ENCODE results near the gene ALOXE3.

Gene ALOXE3

GRCh38 chr17:8056976-8057625, 61.2 kb downstream of the ALOXE3 start:
- Histone ChIP-seq H3K4me3 (no peak overlapping the region), H3K27me3 (ENCODE audit: low read depth) (peaks cover 6% of the 10 kb centered on the region; the same call in 1 of the 2 replicates), H3K4me1 (peaks cover 10% of the 10 kb centered on the region), H3K9me3 (no peaks in the 10 kb centered on the region), H3K36me3 (replicated peaks) (no peaks in the 10 kb centered on the region)
- DNase-seq (ENCODE audit: low spot score in 2 of 2): no peak
- in situ Hi-C loops (cut with MboI; ENCODE audit: low sequenced_read_pairs): loop anchor here (5.0 to 25.0 kb wide), 2 partner anchors 140 to 680 kb away; partner anchors contain the start of genes CCDC42 and RNF227

DNA sequence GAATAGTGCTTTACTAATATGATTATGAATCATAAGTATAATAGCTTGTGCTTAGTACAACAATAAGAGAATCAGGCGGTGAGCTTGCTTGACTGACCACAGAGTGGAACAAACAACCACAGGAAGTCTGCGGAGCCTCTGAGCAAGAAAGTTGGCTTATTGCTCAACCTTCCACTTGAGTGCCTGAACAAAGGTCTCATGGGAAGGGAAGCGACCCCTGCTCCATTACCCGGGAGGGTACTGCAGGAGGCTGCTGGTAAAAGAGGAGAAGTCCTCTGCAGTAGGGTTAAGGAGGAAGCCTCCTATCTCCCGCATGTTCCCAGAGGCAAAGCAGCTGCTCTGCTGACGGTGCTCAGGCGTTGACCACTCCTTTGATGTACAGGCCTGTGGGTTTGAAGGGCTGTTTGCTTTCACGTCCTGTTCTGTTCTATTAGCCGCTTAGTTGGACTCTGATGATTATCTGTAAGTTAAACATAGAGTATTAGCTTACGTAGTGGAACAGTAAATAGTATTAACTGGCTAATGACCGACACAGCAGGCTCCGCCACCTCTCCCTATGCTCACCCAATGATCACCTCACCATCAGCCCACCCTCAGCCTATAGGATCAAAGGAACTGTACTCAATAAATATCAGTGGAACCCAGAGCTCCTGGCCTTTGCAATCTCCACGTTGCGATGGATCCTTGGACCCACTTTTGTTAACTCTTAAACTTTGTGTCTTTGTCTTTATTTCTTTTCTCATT, 61.9 kb downstream of the ALOXE3 start:
- peaks cover 6% of the 10 kb centered on the region; the same call in 1 of the 2 replicates for H3K27me3 ChIP-seq (ENCODE audit: low read depth)
- in situ Hi-C loops (cut with MboI; ENCODE audit: low sequenced_read_pairs): loop anchor here (5.0 to 25.0 kb wide), 2 partner anchors 139 to 681 kb away; partner anchors contain the start of genes CCDC42 and RNF227
- no peaks in the 10 kb centered on the region for H3K36me3 ChIP-seq (replicated peaks)
- no peak overlapping the region for H3K4me3 ChIP-seq
- H3K9me3 ChIP-seq: no peaks in the 10 kb centered on the region
- no peak for DNase-seq (ENCODE audit: low spot score in 2 of 2)
- peaks cover 10% of the 10 kb centered on the region for H3K4me1 ChIP-seq

DNA sequence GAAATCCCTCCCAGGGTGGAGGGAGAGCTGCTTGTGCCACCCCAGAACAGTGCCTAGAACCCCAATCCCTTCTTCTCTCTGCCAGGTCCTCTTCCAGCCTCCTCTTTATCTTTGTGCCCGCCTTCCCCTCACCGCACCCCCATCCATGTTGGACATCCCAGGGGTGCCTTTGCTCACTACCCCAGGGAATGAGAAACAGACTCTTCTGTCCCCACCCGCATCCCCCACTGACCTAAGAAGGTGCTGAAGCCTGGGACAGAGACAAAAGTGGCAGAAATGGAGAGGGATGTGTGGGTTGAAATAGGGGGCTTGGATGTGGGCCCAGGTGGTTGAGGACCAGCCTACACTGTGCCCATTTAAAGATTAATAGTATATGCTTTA, 62.5 kb downstream of the ALOXE3 start:
- H3K36me3 ChIP-seq (replicated peaks): no peaks in the 10 kb centered on the region
- H3K9me3 ChIP-seq: no peaks in the 10 kb centered on the region
- no peak for DNase-seq (ENCODE audit: low spot score in 2 of 2)
- peaks cover 4% of the 10 kb centered on the region; the same call in 1 of the 2 replicates for H3K27me3 ChIP-seq (ENCODE audit: low read depth)
- peaks cover 10% of the 10 kb centered on the region for H3K4me1 ChIP-seq
- H3K4me3 ChIP-seq: no peak overlapping the region
- in situ Hi-C loops (cut with MboI; ENCODE audit: low sequenced_read_pairs): loop anchor here (5.0 to 25.0 kb wide), 2 partner anchors 139 to 681 kb away; partner anchors contain the start of genes CCDC42 and RNF227

DNA sequence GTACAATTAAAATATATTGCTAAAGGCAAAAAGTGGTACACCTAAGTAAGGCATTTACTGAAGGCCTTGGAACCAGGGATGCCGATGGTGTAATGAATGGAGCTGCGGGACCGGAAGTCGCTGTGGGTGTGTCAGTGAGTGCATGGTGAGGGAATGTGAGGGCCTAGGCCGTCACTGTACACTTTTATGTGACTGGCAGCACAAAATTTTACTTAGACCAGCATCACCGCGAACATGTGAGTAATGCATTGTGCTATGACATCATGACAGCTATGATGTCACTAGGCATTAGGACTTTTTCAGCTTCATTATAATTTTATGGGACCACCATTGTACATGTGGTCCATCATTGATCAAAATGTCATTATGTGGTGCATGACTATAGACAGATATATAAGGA, 64.7 kb downstream of the ALOXE3 start:
- H3K27me3 ChIP-seq (ENCODE audit: low read depth): no peaks in the 10 kb centered on the region
- in situ Hi-C loops (cut with MboI; ENCODE audit: low sequenced_read_pairs): loop anchor here (25.0 kb wide), 1 partner anchor 684 kb away; the partner anchor contains the start of gene CCDC42
- H3K4me1 ChIP-seq: peaks cover 10% of the 10 kb centered on the region
- H3K9me3 ChIP-seq: no peaks in the 10 kb centered on the region
- H3K4me3 ChIP-seq: no peak overlapping the region
- H3K36me3 ChIP-seq (replicated peaks): no peaks in the 10 kb centered on the region
- no peak for DNase-seq (ENCODE audit: low spot score in 2 of 2)

GRCh38 chr17:8052256-8053252, 65.8 kb downstream of the ALOXE3 start:
- no peak for DNase-seq (ENCODE audit: low spot score in 2 of 2)
- Histone ChIP-seq H3K9me3 (no peaks in the 10 kb centered on the region), H3K4me3 (no peak overlapping the region), H3K27me3 (ENCODE audit: low read depth) (no peaks in the 10 kb centered on the region), H3K4me1 (peaks cover 7% of the 10 kb centered on the region), H3K36me3 (replicated peaks) (no peaks in the 10 kb centered on the region)
- in situ Hi-C loops (cut with MboI; ENCODE audit: low sequenced_read_pairs): loop anchor here (25.0 kb wide), 1 partner anchor 685 kb away; the partner anchor contains the start of gene CCDC42

GRCh38 chr17:8051831-8052230, 66.5 kb downstream of the ALOXE3 start:
- peaks cover under 1% of the 10 kb centered on the region; the same call in 1 of the 2 replicates for H3K4me1 ChIP-seq
- no peak overlapping the region for H3K4me3 ChIP-seq
- in situ Hi-C loops (cut with MboI; ENCODE audit: low sequenced_read_pairs): loop anchor here (25.0 kb wide), 1 partner anchor 685 kb away; the partner anchor contains the start of gene CCDC42
- H3K36me3 ChIP-seq (replicated peaks): no peaks in the 10 kb centered on the region
- H3K9me3 ChIP-seq: no peaks in the 10 kb centered on the region
- no peaks in the 10 kb centered on the region for H3K27me3 ChIP-seq (ENCODE audit: low read depth)
- DNase-seq (ENCODE audit: low spot score in 2 of 2): no peak

DNA sequence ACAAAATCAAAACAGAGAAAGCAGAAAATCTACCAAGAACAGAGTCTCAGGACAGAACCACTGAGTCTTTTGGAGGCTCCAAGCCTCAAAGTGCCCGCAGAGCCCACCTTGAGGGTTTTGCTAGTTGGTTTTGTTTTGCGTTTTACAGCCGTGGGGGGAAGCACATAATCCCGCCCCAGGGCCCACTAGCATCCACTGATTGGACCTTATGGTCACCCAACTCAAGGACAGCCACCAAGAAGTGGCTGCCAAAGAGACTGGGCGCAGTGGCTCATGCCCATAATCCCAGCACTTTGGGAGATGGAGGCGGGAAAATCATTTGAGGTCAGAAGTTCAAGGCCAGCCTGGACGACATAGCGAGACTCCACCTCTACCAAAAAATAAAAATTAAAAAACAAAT, 69.6 kb downstream of the ALOXE3 start:
- H3K4me3 ChIP-seq: no peak overlapping the region
- H3K9me3 ChIP-seq: no peaks in the 10 kb centered on the region
- in situ Hi-C loops (cut with MboI; ENCODE audit: low sequenced_read_pairs): loop anchor here (10.0 kb wide), 1 partner anchor 304 kb away; no protein-coding TSS in a partner anchor
- H3K36me3 ChIP-seq (replicated peaks): no peaks in the 10 kb centered on the region
- DNase-seq (ENCODE audit: low spot score in 2 of 2): no peak
- no peaks in the 10 kb centered on the region for H3K4me1 ChIP-seq
- no peaks in the 10 kb centered on the region for H3K27me3 ChIP-seq (ENCODE audit: low read depth)

GRCh38 chr17:8048236-8048635, 70.1 kb downstream of the ALOXE3 start:
- H3K4me1 ChIP-seq: no peaks in the 10 kb centered on the region
- no peaks in the 10 kb centered on the region for H3K9me3 ChIP-seq
- DNase-seq (ENCODE audit: low spot score in 2 of 2): no peak
- H3K27me3 ChIP-seq (ENCODE audit: low read depth): no peaks in the 10 kb centered on the region
- in situ Hi-C loops (cut with MboI; ENCODE audit: low sequenced_read_pairs): loop anchor here (10.0 kb wide), 1 partner anchor 303 kb away; no protein-coding TSS in a partner anchor
- H3K36me3 ChIP-seq (replicated peaks): no peaks in the 10 kb centered on the region
- H3K4me3 ChIP-seq: no peak overlapping the region

DNA sequence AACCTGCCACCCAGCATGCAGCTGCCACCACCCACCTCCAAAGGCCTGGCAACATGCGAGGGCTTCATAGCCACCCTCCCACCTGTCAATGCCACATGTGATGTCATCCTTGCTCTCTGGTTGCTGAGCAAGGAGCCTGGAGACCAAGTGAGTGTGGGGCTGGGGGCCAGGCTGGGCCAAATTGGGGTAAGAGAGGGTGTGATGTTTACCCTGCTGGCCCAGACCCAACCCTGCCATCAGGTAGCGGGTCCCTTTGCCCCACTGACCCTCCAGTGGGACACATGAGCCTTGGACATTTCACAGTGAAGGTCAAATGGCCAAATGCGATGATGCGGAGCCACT, 70.6 kb downstream of the ALOXE3 start:
- DNase-seq (ENCODE audit: low spot score in 2 of 2): no peak
- no peaks in the 10 kb centered on the region for H3K9me3 ChIP-seq
- H3K4me3 ChIP-seq: no peak overlapping the region
- in situ Hi-C loops (cut with MboI; ENCODE audit: low sequenced_read_pairs): loop anchor here (10.0 kb wide), 1 partner anchor 303 kb away; no protein-coding TSS in a partner anchor
- no peaks in the 10 kb centered on the region for H3K27me3 ChIP-seq (ENCODE audit: low read depth)
- no peaks in the 10 kb centered on the region for H3K4me1 ChIP-seq
- no peaks in the 10 kb centered on the region for H3K36me3 ChIP-seq (replicated peaks)

- no peak overlapping the region for H3K4me3 ChIP-seq
- no peaks in the 10 kb centered on the region for H3K4me1 ChIP-seq
- H3K9me3 ChIP-seq: no peaks in the 10 kb centered on the region
- H3K36me3 ChIP-seq (replicated peaks): no peaks in the 10 kb centered on the region
- in situ Hi-C loops (cut with MboI; ENCODE audit: low sequenced_read_pairs): loop anchor here (10.0 kb wide), 1 partner anchor 302 kb away; no protein-coding TSS in a partner anchor
- H3K27me3 ChIP-seq (ENCODE audit: low read depth): no peaks in the 10 kb centered on the region
- DNase-seq (ENCODE audit: low spot score in 2 of 2): no peak
Observed at GRCh38 chr17:8046929-8047768, 71.2 kb downstream of the ALOXE3 start.

DNA sequence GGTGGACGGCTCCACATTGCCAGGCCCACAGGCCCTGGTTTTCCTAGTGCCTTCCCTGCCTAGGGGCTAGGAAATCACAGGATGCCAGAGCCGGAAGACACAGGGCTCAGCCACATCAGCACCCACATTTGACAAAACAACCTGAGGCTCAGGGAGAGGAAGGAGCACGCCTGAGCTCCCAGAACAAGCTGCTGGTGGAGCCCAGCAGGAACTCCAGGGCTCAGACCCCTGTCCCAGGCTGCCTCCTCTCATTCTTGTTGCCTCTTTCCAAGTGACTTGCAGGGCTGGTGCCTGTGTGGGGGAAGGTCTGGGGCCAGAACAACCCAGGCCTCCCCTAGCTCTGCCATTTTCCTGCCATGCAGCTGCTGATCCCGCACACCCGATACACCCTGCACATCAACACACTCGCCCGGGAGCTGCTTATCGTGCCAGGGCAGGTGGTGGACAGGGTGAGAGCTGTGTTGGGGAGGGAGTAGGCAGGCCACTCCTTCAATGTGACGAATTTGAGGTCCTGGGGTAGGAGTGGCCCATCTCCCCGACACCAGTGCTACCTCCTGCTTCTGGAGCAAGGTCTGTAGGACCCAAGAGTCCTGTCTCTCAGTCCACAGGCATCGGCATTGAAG, 71.9 kb downstream of the ALOXE3 start:
- Histone ChIP-seq H3K4me3 (no peak overlapping the region), H3K27me3 (ENCODE audit: low read depth) (no peaks in the 10 kb centered on the region), H3K36me3 (replicated peaks) (no peaks in the 10 kb centered on the region), H3K9me3 (no peaks in the 10 kb centered on the region), H3K4me1 (no peaks in the 10 kb centered on the region)
- in situ Hi-C loops (cut with MboI; ENCODE audit: low sequenced_read_pairs): loop anchor here (10.0 kb wide), 1 partner anchor 302 kb away; no protein-coding TSS in a partner anchor
- no peak for DNase-seq (ENCODE audit: low spot score in 2 of 2)

All from HAP-1 (cell line).